GM19351 (cell line): ENCODE data around the gene NRP2.

Experiments
- ATAC-seq: cut with Tn5 transposase; IDR thresholded peaks from one replicate; pipeline ENCODE4 v1.9.1; 2021; ENCODE audit warnings: mild to moderate bottlenecking, moderate library complexity; ENCODE audit not compliant: unreplicated experiment

NRP2 gene

DNA sequence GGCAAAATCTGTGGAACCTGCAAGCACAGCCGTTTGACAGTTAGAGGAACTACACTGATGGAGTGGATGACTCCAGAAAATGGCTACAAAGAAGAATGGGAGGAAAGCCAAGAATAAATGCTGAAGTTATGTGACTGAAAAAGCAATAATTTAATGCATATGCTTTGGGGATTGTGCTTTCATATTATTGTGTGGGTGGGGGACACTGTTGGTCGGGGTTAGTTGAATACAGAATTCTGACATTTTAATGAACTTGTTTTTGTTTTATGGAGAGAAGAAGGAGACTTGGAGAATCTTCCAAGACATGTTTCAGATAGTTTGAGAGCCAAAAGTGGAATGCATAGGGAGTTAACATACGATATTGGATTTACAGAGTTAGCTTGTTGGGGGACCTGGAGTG lies 68.5 kb downstream of the NRP2 start:
- no peak for ATAC-seq

DNA sequence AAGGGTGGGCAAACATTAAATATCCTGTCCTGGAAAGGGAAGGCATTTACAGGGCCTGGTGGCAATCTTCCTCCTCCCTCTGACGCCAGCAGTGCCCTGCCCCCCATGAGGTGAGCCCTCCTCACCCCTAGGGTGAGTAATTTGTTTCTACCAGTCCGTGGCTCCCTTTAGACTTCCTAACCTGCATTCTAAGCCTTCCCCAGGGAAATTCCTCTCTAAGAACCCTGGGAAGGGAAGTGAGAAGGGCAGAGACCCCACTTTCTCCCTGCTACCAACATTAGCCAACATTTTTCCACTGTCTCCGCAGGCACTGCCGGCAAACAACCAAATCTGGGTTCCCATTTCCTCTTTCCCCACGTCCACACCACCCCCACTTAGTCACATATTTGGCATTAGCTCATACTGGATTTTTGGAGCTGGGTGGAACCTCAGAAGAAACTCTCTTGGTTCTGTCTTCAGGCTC lies 69.3 kb downstream of the NRP2 start:
- no peak for ATAC-seq

- no peak for ATAC-seq
Observed at GRCh38 chr2:205752296-205752820, 70.1 kb downstream of the NRP2 start.

DNA sequence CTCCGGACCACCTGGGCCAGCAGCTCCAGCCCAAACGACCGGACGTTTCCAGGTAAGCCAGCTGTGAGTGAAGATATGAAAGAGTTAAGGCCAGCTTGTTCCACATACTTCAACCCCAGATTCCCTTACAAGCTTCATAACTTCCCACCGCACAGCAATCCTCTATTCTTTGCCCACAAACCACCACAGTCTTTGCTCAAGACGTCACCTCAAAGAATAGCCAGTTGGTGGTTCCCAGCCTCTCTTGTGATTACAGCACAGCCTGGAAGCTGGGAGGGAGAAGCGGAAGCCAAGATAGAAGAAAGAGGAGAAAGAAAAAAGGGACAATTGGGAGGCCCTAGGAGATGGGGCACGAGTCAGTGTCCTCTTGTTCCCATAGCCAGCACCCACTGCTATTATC lies 70.6 kb downstream of the NRP2 start:
- no peak for ATAC-seq

- no peak for ATAC-seq
Observed at GRCh38 chr2:205754285-205754923, 72.1 kb downstream of the NRP2 start.

GRCh38 chr2:205754924-205755321 lies 72.6 kb downstream of the NRP2 start:
- ATAC-seq, result no peak

DNA sequence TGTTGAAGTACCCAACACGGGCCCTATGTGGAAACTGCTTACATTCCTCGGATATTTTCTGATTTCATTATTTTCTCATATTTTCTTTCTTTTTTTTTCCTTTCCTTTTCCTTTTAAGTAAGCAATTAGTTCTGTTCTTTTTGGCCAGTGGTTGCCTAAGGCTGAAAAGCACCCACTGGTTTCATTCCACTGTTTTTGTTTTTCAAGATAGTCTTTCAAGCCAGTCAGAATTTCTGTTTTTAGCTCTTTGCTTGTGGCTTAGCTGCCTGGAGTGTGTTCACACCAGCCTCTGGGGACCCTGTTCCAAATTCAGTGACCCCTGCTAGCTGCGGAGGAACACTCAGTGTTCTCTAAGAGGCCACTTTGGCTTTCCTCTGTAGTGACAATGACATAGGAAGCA lies 73.6 kb downstream of the NRP2 start:
- no peak for ATAC-seq

GRCh38 chr2:205757271-205757670 lies 75.0 kb downstream of the NRP2 start:
- no peak for ATAC-seq

- ATAC-seq, result no peak
Observed at GRCh38 chr2:205758051-205758450, 75.8 kb downstream of the NRP2 start.

DNA sequence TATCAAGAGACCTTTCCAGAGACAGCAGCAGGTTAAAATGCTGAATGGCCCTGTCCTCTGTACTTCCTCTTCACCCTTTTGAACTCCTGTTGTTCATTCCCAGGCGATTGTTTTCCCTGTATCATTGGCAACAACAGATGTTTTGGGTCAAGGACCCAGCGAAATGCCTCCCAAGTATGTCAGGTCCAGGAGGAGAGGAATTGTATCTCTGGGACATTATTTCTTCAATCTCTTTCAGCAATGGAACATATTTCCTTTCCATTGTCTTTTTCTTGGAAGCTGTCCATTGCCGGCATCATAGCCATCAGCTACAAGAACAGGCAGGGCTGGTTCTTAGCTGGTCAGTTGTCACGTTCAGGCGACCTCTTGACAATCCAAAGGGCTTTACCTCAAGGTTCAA lies 76.2 kb downstream of the NRP2 start:
- ATAC-seq, result no peak

DNA sequence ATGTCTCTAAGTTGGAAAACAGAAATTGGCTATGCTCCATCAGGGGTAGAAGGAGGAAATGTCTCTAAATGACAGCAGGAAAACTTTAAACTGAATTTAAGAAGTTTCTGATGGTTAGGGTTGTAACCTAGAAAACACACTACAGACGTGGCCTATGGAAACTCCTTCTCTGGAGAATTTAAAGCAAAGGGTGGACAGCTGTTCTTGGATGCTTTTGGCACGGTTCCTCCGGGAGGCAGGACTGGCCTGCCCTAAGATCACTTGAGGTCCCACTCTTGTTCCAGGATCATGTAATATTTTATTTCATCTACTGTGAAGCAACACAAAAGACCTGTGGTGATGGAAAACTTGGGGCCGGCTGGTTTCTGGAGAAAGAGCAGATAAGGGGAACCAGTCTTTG lies 77.0 kb downstream of the NRP2 start:
- no peak for ATAC-seq

DNA sequence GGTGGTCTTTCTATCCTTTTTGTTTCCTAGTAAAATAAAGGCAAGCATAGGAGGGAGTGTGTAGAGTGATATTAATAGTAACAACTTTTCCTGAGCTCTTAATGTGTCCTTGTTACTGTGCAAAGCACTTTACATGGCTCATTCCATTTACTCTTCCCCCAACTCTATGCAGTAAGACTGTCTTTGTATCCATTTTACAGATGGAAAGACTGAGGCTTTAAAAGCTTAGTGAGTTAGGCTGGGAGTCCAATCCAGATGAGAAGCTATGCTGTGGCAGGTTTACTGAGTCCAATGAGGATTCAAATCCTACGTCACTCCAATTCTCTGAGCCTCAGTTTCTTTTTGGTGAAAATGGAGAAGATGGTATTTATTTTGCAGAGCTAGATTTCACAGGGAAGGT lies 77.4 kb downstream of the NRP2 start:
- ATAC-seq, result no peak

DNA sequence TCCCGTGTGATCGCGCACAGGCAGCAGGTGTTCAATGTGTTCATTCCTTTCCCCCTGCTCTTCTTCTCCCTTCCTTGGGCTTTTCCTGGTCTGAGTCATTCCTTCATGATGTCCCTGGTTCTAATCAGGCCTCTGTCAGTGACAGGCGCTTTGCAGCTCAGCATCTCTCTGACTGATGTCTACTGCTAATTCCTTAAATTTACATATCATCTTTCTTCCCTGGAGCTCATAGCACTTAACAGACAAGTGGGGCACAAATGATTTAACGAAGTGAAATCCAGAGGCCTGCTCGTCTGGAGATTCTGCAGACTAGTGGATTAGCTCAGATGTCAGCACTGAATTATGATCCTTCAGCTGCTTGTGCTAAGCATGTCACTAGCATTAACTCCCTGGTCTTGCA lies 77.9 kb downstream of the NRP2 start:
- no peak for ATAC-seq

DNA sequence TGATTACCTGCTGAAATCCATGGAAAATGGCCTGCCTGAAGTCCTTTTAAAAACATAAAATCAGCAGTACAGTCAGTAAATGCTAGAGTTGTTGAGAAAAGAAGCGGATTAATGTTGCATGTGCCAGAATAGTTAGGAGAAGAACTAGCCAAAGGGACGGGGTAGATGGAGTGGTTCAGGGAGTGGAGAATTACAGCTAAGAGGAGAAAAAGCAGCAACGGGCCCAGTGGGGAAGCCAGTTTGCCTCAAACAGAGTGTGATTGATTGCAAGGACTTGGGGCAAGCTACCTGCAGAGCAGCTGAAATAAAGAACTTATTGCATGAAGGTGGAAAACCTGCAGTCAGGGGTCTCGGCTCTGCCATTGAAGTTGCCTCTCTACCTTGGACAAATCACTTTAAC lies 79.1 kb downstream of the NRP2 start:
- no peak for ATAC-seq

DNA sequence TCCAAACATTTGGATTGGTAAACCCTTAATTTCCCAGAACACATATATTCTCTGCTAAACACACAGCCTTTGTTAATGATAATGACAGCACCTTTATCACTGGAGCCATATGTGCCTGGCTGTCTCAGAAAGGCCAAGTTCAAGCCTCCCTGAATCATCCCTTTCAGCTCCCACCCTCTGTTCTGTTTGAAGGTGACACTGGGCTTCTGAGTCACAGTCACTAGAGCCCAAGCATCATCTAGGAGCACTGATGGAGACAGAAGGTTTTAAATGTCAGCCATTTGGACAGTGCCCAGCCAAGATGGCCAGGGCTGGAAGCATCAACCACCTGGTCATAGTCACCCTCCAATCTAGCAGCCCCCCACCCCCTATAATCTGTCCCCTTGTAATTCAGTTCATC lies 80.6 kb downstream of the NRP2 start:
- no peak for ATAC-seq

DNA sequence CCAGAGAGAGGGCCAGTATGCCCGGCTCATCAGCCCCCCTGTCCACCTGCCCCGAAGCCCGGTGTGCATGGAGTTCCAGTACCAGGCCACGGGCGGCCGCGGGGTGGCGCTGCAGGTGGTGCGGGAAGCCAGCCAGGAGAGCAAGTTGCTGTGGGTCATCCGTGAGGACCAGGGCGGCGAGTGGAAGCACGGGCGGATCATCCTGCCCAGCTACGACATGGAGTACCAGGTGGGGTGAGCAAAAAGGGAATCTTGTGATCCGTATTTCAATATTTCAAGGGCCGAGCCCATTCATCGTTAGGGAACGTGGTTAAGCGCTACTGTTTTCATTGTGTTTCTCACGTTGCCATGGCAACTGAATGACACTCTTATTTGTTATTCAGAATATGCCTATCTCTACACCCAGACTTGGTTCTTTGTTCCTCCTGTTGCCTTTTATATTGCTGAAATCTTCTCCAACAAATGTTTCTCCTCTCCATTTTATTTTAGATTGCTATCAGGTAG lies 81.5 kb downstream of the NRP2 start:
- peak; percentile 43 for ATAC-seq

GRCh38 chr2:205764270-205764746 lies 82.0 kb downstream of the NRP2 start:
- ATAC-seq, result no peak

DNA sequence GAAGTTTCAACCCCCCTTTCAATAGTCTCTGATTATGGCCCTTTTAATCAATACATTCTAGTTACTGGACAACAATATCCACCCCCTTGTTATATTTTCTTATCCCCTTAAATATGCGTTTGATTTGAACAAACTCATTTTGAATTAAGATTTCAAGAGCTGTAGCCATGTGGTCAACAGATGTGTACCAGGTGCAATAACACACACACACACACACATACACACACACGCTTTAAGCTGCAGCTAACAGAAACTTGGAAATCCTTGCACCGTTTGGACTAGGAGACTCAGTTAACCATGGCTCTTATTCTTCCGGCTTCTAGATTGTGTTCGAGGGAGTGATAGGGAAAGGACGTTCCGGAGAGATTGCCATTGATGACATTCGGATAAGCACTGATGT lies 82.8 kb downstream of the NRP2 start:
- no peak for ATAC-seq

DNA sequence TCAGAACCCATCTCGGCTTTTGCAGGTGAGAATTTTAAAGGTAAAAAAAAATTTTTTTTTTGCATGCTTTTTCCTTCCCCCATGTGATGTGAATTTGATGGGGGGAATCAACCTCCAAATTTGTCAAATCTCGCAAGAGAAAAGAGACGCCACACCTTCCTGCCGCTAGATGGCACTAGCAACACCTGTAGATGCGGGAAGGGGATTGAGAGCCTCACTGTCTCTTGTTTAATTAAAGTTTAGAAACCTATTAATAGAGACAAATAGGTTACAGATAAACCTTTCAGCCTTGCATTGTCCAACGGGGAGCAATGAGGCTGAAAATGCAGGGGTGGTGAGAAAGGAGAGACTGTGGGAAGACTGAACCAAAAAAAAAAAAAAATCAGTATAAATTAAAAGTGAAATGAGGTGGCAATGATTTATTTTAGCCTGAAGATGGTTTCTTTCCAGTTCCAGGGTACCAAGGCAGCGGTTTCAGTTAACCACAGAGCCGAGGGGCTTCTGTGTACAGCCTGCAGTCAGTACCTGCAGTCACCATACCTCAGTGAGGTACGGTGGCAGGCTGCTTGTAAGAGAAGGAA lies 84.6 kb downstream of the NRP2 start:
- ATAC-seq, result peak; percentile 53

DNA sequence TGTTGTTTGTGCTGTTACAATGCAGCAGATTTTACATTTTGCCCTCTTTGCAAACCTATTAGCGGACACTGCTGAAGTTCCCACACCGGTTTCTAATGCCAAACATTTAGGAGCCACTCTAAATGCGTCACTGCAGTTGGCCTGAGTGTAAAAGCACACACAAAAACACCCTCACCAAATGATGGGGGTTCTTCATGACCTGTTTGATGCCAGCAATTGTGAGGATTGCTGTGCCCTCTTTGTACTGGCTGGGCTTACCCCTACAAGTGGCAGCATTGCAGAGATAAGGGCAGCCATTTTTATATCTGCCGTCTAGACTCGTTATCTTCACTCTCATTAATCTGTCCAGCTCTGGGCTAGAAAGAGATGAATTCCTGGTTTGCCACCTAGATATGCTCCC lies 85.3 kb downstream of the NRP2 start:
- ATAC-seq, result no peak

DNA sequence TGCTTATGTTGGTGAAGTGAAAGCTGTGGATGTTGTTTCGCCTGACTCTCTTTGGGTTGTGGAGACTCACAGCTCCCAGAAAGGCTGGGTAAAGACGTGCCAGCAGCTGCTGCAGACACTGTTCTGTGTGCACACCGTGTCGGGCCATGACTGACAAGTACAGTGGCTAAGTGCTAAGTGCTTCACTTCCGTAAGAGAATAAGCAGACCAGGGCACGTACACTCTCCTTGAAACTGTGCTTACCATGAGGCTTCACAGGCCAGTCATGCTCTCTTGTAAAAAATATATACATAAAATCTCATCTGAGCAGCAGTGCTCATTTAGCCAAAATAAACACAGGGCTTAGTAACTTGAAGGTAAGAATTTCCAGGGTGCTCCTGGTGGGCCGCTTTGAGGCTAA lies 86.0 kb downstream of the NRP2 start:
- ATAC-seq, result no peak

- ATAC-seq, result no peak
Observed at GRCh38 chr2:205768815-205769494, 86.7 kb downstream of the NRP2 start.
